Thymus (tissue), 11 donors: ENCODE measurements around the gene TSPAN6. TPM values are rescaled to one million over a fixed set of nuclear protein-coding genes. Genes with fewer than 3 reads are reported as not detected.

Experiments
- DNase-seq, 9 donors: peaks; one replicate each; pipeline ENCODE4 v3.0.0-alpha.2; 2013; ENCODE audit warnings: low spot score in 9 of 9, low read depth in 6 of 9, missing footprints in 1 of 9
- H3K27ac ChIP-seq, 2 donors: one replicate each; pipeline ENCODE4 v1.5.1; 2013; ENCODE audit warnings: control low read depth in 1 of 2, low read depth in 1 of 2, low read length in 1 of 2, mild to moderate bottlenecking in 1 of 2, moderate library complexity in 1 of 2
- H3K27me3 ChIP-seq, 2 donors: one replicate each; pipeline ENCODE4 v1.5.1; 2013; ENCODE audit warnings: low read length in 1 of 2; ENCODE audit not compliant: control insufficient read depth in 2 of 2, insufficient read depth in 1 of 2
- H3K36me3 ChIP-seq, 2 donors: one replicate each; pipeline ENCODE4 v1.5.1; 2013; ENCODE audit warnings: low read length in 1 of 2, mild to moderate bottlenecking in 1 of 2, moderate library complexity in 1 of 2; ENCODE audit not compliant: control insufficient read depth in 2 of 2, insufficient read depth in 2 of 2
- H3K4me1 ChIP-seq, 2 donors: one replicate each; pipeline ENCODE4 v1.5.1; 2013; ENCODE audit warnings: low read length in 2 of 2; ENCODE audit not compliant: control insufficient read depth in 2 of 2, insufficient read depth in 2 of 2
- H3K4me3 ChIP-seq, 2 donors: one replicate each; pipeline ENCODE4 v1.5.1; 2013; ENCODE audit warnings: low read length in 2 of 2, control low read depth in 1 of 2, mild to moderate bottlenecking in 1 of 2
- H3K9me3 ChIP-seq, 2 donors: one replicate each; pipeline ENCODE4 v1.5.1; 2013; ENCODE audit warnings: low read length in 1 of 2, mild to moderate bottlenecking in 1 of 2; ENCODE audit not compliant: control insufficient read depth in 2 of 2, insufficient read depth in 1 of 2
- WGBS: extraction: QIAGEN DNeasy Blood & Tissue Kit; methylation state at CpG from one replicate; pipeline ENCODE4 v1.1.7; 2013; 5-methylcytosine and 5-hydroxymethylcytosine counted together
- polyA plus RNA-seq: library from polyadenylated mRNA; stranded (reverse); fragments of 200-250 nt; gene quantifications from one replicate; pipeline ENCODE4 v1.2.3, GENCODE V29; 2013
- total RNA-seq: library from RNA; stranded (reverse); fragments of 120-200 nt; gene quantifications from one replicate; pipeline ENCODE4 v1.2.4, GENCODE V29; 2013
- donor health status: healthy.

Gene TSPAN6
- total and polyA plus RNA-seq, 2 donors = 14.0 to 15.6 TPM

- H3K27me3 ChIP-seq = no peaks in the 10 kb centered on the region
- no peaks in the 10 kb centered on the region for H3K4me1 ChIP-seq
- no peak for DNase-seq
- no peak overlapping the region for H3K4me3 ChIP-seq
- no peak overlapping the region for H3K27ac ChIP-seq
- H3K9me3 ChIP-seq = no peaks in the 10 kb centered on the region
- 98% methylated on average over 2 of the region's 2 CpGs for WGBS
- H3K36me3 ChIP-seq = no peaks in the 10 kb centered on the region
Measured at GRCh38 chrX:100652266-100652665, 15.7 kb upstream of the TSPAN6 start.

- no peak for DNase-seq
- H3K27me3 ChIP-seq = no peaks in the 10 kb centered on the region
- H3K36me3 ChIP-seq = no peaks in the 10 kb centered on the region
- H3K27ac ChIP-seq = no peak overlapping the region
- H3K9me3 ChIP-seq = no peaks in the 10 kb centered on the region
- no peaks in the 10 kb centered on the region for H3K4me1 ChIP-seq
- 97% methylated on average over 1 of the region's 1 CpG for WGBS
- H3K4me3 ChIP-seq = no peak overlapping the region
Measured at GRCh38 chrX:100650841-100651240, 14.2 kb upstream of the TSPAN6 start.

GRCh38 chrX:100649550-100650356 lies 13.1 kb upstream of the TSPAN6 start:
- no peaks in the 10 kb centered on the region for H3K36me3 ChIP-seq
- no peaks in the 10 kb centered on the region for H3K4me1 ChIP-seq
- DNase-seq = no peak
- no peaks in the 10 kb centered on the region for H3K9me3 ChIP-seq
- peak overlapping the region in 1 of 2 donors; percentile 11 for H3K27ac ChIP-seq
- H3K4me3 ChIP-seq = no peak overlapping the region
- no peaks in the 10 kb centered on the region for H3K27me3 ChIP-seq
- 88% methylated on average over 12 of the region's 12 CpGs for WGBS

GRCh38 chrX:100648458-100649417 lies 12.1 kb upstream of the TSPAN6 start:
- no peaks in the 10 kb centered on the region for H3K4me1 ChIP-seq
- H3K4me3 ChIP-seq = no peak overlapping the region
- WGBS = 93% methylated on average over 8 of the region's 8 CpGs
- no peaks in the 10 kb centered on the region for H3K27me3 ChIP-seq
- no peak for DNase-seq
- H3K36me3 ChIP-seq = no peaks in the 10 kb centered on the region
- peak overlapping the region in 1 of 2 donors; percentile 7 for H3K27ac ChIP-seq
- no peaks in the 10 kb centered on the region for H3K9me3 ChIP-seq

- H3K36me3 ChIP-seq = no peaks in the 10 kb centered on the region
- H3K4me3 ChIP-seq = no peak overlapping the region
- no peak for DNase-seq
- no peaks in the 10 kb centered on the region for H3K27me3 ChIP-seq
- H3K27ac ChIP-seq = no peak overlapping the region
- WGBS = 88% methylated on average over 2 of the region's 2 CpGs
- H3K4me1 ChIP-seq = no peaks in the 10 kb centered on the region
- H3K9me3 ChIP-seq = no peaks in the 10 kb centered on the region
Measured at GRCh38 chrX:100647739-100648138, 11.1 kb upstream of the TSPAN6 start.

- no peak overlapping the region for H3K4me3 ChIP-seq
- DNase-seq = no peak
- no peaks in the 10 kb centered on the region for H3K27me3 ChIP-seq
- 65% methylated on average over 1 of the region's 1 CpG for WGBS
- no peaks in the 10 kb centered on the region for H3K36me3 ChIP-seq
- H3K4me1 ChIP-seq = no peaks in the 10 kb centered on the region
- H3K9me3 ChIP-seq = no peaks in the 10 kb centered on the region
- no peak overlapping the region for H3K27ac ChIP-seq
Measured at GRCh38 chrX:100647095-100647494, 10.5 kb upstream of the TSPAN6 start.

- H3K36me3 ChIP-seq = no peaks in the 10 kb centered on the region
- H3K27ac ChIP-seq = no peak overlapping the region
- H3K27me3 ChIP-seq = no peaks in the 10 kb centered on the region
- no peak overlapping the region for H3K4me3 ChIP-seq
- H3K4me1 ChIP-seq = no peaks in the 10 kb centered on the region
- no peak for DNase-seq
- no peaks in the 10 kb centered on the region for H3K9me3 ChIP-seq
- 85% methylated on average over 4 of the region's 4 CpGs for WGBS
Measured at GRCh38 chrX:100645106-100645505, 8.5 kb upstream of the TSPAN6 start.

- Histone ChIP-seq H3K36me3 (no peaks in the 10 kb centered on the region), H3K4me3 (no peak within 1 kb of the TSS), H3K27me3 (no peaks in the 10 kb centered on the region), H3K27ac (peak within 1 kb of the TSS in 1 of 2 donors; percentile 52), H3K9me3 (no peaks in the 10 kb centered on the region), H3K4me1 (no peaks in the 10 kb centered on the region)
- 88% methylated on average over 11 of the region's 11 CpGs for WGBS
- no peak for DNase-seq
Measured at GRCh38 chrX:100643956-100644860, 7.6 kb upstream of the TSPAN6 start, which contains the start of gene SRPX2. TSS of gene SRPX2 (plus strand) at chrX:100644199. CDS start at chrX:100646323, 2,124 bp downstream.
